Measurements from ENCODE around the gene SERPINE3. TPM values are rescaled to one million over a fixed set of nuclear protein-coding genes. Genes with fewer than 3 reads are reported as not detected.

SERPINE3 gene
- total and polyA plus RNA-seq, 4 donors, result 0.63 TPM; not detected in 3

GRCh38 chr13:51328488-51328887, 11.0 kb upstream of the SERPINE3 start:
- H3K27ac ChIP-seq (ENCODE audit: low read depth in 1 of 2, low read length in 2 of 2), result no peak overlapping the region
- H3K4me3 ChIP-seq (ENCODE audit: low read depth in 1 of 3, low read length in 3 of 3), result no peak overlapping the region
- no peak for DNase-seq (ENCODE audit: low spot score)
- WGBS, result 91% methylated on average over 6 of the region's 6 CpGs
- no peaks in the 10 kb centered on the region for H3K36me3 ChIP-seq (ENCODE audit: control insufficient read depth in 4 of 4, insufficient read depth in 3 of 4, low read depth in 1 of 4, low read length in 3 of 4)
- H3K9ac ChIP-seq (ENCODE audit: low read depth in 1 of 2, low read length in 2 of 2), result no peak overlapping the region
- no peaks in the 10 kb centered on the region for H3K4me1 ChIP-seq (ENCODE audit: control insufficient read depth in 4 of 4, insufficient read depth in 4 of 4, low read length in 3 of 4)
- TF ChIP-seq TAF1 (conservative IDR thresholded peaks at IDR 0.05) (no peak), YY1 (IDR thresholded peaks at IDR 0.05) (no peak)
- H3K27me3 ChIP-seq (ENCODE audit: control insufficient read depth in 4 of 4, insufficient read depth in 4 of 4, low read length in 3 of 4), result no peaks in the 10 kb centered on the region
- H3K9me3 ChIP-seq (ENCODE audit: control insufficient read depth in 4 of 4, low read length in 3 of 4), result no peaks in the 10 kb centered on the region

- Histone ChIP-seq H3K4me1 (ENCODE audit: control insufficient read depth in 4 of 4, insufficient read depth in 4 of 4, low read length in 3 of 4) (no peaks in the 10 kb centered on the region), H3K27me3 (ENCODE audit: control insufficient read depth in 4 of 4, insufficient read depth in 4 of 4, low read length in 3 of 4) (no peaks in the 10 kb centered on the region), H3K36me3 (ENCODE audit: control insufficient read depth in 4 of 4, insufficient read depth in 3 of 4, low read depth in 1 of 4, low read length in 3 of 4) (no peaks in the 10 kb centered on the region), H3K27ac (ENCODE audit: low read depth in 1 of 2, low read length in 2 of 2) (no peak overlapping the region), H3K4me3 (ENCODE audit: low read depth in 1 of 3, low read length in 3 of 3) (no peak overlapping the region), H3K9me3 (ENCODE audit: control insufficient read depth in 4 of 4, low read length in 3 of 4) (no peaks in the 10 kb centered on the region), H3K9ac (ENCODE audit: low read depth in 1 of 2, low read length in 2 of 2) (no peak overlapping the region)
- no peak for TF ChIP-seq EGR1 (IDR thresholded peaks at IDR 0.05; ENCODE audit: low read depth in 2 of 2)
- no peak for TF ChIP-seq HNF4A (conservative IDR thresholded peaks at IDR 0.05)
- no peak for TF ChIP-seq REST (IDR thresholded peaks at IDR 0.05)
- TF ChIP-seq GABPA (IDR thresholded peaks at IDR 0.05 in 1 of 2, conservative IDR thresholded peaks at IDR 0.05 in 1 of 2), result no peak
- 92% methylated on average over 3 of the region's 3 CpGs for WGBS
- DNase-seq (ENCODE audit: low spot score), result no peak
These were observed 9.9 kb upstream of the SERPINE3 start for GRCh38 chr13:51329606-51330005.

- Histone ChIP-seq H3K36me3 (ENCODE audit: control insufficient read depth in 4 of 4, insufficient read depth in 3 of 4, low read depth in 1 of 4, low read length in 3 of 4) (no peaks in the 10 kb centered on the region), H3K27me3 (ENCODE audit: control insufficient read depth in 4 of 4, insufficient read depth in 4 of 4, low read length in 3 of 4) (no peaks in the 10 kb centered on the region), H3K4me3 (ENCODE audit: low read depth in 1 of 3, low read length in 3 of 3) (no peak overlapping the region), H3K9me3 (ENCODE audit: control insufficient read depth in 4 of 4, low read length in 3 of 4) (no peaks in the 10 kb centered on the region), H3K9ac (ENCODE audit: low read depth in 1 of 2, low read length in 2 of 2) (no peak overlapping the region), H3K27ac (ENCODE audit: low read depth in 1 of 2, low read length in 2 of 2) (no peak overlapping the region), H3K4me1 (ENCODE audit: control insufficient read depth in 4 of 4, insufficient read depth in 4 of 4, low read length in 3 of 4) (no peaks in the 10 kb centered on the region)
- DNase-seq (ENCODE audit: low spot score), result no peak
- TF ChIP-seq JUND (IDR thresholded peaks at IDR 0.05), result no peak
- no peak for TF ChIP-seq GABPA (IDR thresholded peaks at IDR 0.05 in 1 of 2, conservative IDR thresholded peaks at IDR 0.05 in 1 of 2)
- TF ChIP-seq YY1 (IDR thresholded peaks at IDR 0.05), result no peak
- TF ChIP-seq TAF1 (conservative IDR thresholded peaks at IDR 0.05), result no peak
- no peak for TF ChIP-seq MAX (IDR thresholded peaks at IDR 0.05)
- no peak for TF ChIP-seq CTCF (IDR thresholded peaks at IDR 0.05; ENCODE audit: low read depth, low read length, missing input control)
- no peak for TF ChIP-seq SP1 (IDR thresholded peaks at IDR 0.05)
- no peak for TF ChIP-seq NR2F2 (IDR thresholded peaks at IDR 0.05)
- TF ChIP-seq RXRA (IDR thresholded peaks at IDR 0.05), result no peak
- no peak for TF ChIP-seq HNF4A (conservative IDR thresholded peaks at IDR 0.05)
- no peak for TF ChIP-seq EGR1 (IDR thresholded peaks at IDR 0.05; ENCODE audit: low read depth in 2 of 2)
- no peak for TF ChIP-seq ATF3 (IDR thresholded peaks at IDR 0.05)
- TF ChIP-seq FOXA2 (IDR thresholded peaks at IDR 0.05), result no peak
- 76% methylated on average over 3 of the region's 3 CpGs for WGBS
These were observed 8.7 kb upstream of the SERPINE3 start for GRCh38 chr13:51330791-51331190.
